Activated CD4-positive, alpha-beta T cell treated with anti-CD3 and anti-CD28 coated beads, Interleukin-2, amount 50 U/mL, for 24 hours (primary cell): ENCODE data around the gene FAM219A.
"Not testable (repeated sequence)": the region's sequence is repeated elsewhere in the genome, so short reads cannot be mapped to it uniquely, and the experiment has no call there.

Experiments used
- DNase-seq, 2 donors: peaks; one replicate each; pipeline ENCODE4 v3.0.0-alpha.2; 2020; ENCODE audit warnings: low read depth in 1 of 2, low spot score in 1 of 2

FAM219A gene

DNA sequence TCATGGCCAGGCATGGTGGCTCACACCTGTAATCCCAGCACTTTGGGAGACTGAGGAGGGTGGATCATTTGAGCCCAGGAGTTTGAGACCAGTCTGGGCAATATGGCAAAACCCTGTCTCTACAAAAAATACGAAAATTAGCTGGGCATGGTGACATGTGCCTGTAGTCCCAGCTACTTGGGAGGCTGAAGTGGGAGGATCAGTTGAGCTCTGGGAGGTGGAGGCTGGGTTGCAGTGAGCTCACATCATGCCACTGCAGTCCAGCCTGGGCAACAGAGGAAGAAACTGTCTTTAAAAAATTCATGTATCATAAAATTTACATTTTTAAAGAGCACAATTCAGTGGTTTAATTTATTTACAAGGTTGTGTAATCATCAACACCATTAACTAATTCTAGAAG, 105.4 kb downstream of the FAM219A start:
- DNase-seq = not testable (repeated sequence)

DNA sequence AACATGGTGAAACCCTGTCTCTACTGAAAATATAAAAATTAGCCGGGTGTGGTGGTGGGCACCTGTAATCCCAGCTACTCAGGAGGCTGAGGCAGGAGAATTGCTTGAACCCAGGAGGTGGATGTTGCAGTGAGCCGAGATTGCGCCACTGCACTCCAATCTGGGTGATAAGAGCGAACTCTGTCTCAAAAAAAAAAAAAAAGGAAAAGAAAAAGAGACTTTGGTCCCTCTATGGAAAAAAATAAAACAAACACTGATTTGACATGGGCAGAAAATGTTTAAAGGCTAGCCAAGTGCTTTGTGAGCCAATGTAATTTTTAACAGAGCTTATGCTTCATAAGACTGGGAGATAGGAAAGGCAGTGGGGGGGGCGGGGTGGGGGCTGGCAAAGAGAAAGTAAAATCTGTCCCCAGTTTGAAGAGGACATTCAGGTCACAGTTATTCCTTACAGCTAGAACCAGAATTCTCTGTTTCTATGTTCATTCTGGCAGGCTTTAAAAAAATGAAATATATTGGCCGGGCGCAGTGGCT, 106.2 kb downstream of the FAM219A start:
- not testable (repeated sequence) for DNase-seq

DNA sequence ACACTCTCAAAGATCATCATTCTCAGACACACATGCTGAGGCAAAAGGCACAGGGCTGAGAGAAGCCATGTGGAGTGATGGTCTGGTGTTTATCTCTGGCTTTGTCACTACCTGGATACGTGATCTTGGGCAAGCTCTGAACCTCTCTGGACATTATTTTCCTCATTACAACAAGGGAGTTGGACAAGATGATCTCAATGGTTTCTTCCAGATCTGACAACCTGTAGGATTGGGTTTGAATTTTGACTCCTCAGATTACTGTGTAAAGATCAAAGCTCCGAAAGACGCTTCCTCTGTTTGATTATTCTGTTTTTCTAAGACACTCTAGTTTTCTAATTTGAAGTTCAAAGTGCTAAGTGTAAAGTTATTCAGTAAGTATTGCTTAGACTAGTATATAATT, 109.0 kb downstream of the FAM219A start:
- no peak for DNase-seq
